HCT116 (cell line): ENCODE measurements around the gene LTB4R.

ENCODE experiments used
- JUND ChIP-seq: IDR thresholded peaks from 2 replicates; pipeline ENCODE4 v1.6.1; 2012
- POLR2AphosphoS5 ChIP-seq: IDR thresholded peaks from 2 replicates; pipeline ENCODE4 v1.6.1; 2011; ENCODE audit warnings: mild to moderate bottlenecking, low read depth, low read length, moderate library complexity
- SIN3A ChIP-seq: IDR thresholded peaks from 2 replicates; pipeline ENCODE4 v1.6.1; 2012; ENCODE audit warnings: low read depth

DNA sequence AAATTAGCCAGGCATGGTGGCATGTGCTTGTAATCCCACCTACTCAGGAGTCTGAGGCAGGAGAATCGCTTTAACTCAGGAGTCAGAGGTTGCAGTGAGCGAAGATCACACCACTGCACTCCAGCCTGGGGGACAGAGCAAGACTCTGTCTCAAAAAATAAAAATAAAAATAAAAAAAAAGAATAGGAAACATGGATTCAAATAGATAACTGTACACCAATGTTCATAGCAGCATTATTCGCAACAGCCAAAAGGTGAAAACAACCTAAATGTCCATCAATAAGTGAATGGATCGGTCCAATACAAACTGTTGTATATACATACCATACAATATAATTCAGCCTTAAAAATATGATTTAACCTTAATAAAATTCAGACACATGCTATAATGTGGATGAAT is 31.6 kb downstream of the LTB4R start:
- no peak for TF ChIP-seq POLR2AphosphoS5
- TF ChIP-seq SIN3A = no peak
- no peak for TF ChIP-seq JUND
